H4 (cell line): ENCODE measurements around the gene CEACAM21. TPM values are rescaled to one million over a fixed set of nuclear protein-coding genes. Genes with fewer than 3 reads are reported as not detected.

Experiments
- DNase-seq: peaks from one replicate; pipeline ENCODE4 v3.0.0-alpha.2; 2015; ENCODE audit warnings: low spot score
- total RNA-seq: library from RNA; depleted of rRNA; stranded (reverse); fragments of >200 nt; shearing (Covaris generic); gene quantifications from 2 replicates; pipeline ENCODE4 v1.2.3, GENCODE V29; 2014; rRNA removed

CEACAM21 gene
- total RNA-seq, 1 experiment from 2014 or later: 0.14 TPM

DNA sequence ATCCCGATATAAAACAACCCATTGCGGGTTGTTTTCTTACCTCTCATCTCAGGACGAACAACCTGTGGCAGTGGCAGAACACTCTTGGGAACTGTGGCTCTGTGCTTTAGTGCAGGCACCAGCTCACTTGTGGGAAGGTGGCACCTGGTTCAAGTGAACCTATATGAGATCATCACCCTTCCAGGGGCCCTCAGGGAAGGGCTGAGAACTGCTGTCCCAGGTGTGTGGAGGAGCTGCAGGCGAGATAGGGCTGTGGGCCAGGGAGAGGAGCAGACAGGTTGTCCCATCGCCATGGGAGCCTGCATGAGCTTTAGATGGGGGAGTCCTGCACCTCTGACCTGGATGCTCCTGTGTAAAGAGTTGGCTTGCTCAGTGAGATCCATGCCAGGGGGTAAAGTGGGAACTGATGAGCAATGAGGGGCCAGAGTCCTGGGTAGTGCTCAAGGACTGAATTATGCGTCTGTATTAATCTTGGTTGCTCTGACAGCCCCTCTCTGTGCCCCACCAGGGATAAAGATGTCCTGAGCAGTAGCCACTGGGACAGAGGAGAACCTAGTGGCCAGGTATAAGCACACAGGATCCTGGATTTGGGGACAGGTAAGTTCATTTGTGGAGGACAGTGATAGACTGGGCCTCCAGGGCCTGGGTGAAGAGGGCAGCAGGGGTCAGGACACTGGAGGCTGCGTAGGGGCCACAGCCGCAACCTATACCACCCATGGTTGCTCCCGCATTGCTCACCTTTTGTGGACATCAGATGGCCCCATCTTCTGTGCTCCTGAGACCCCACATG lies 42.2 kb downstream of the CEACAM21 start:
- DNase-seq: no peak

DNA sequence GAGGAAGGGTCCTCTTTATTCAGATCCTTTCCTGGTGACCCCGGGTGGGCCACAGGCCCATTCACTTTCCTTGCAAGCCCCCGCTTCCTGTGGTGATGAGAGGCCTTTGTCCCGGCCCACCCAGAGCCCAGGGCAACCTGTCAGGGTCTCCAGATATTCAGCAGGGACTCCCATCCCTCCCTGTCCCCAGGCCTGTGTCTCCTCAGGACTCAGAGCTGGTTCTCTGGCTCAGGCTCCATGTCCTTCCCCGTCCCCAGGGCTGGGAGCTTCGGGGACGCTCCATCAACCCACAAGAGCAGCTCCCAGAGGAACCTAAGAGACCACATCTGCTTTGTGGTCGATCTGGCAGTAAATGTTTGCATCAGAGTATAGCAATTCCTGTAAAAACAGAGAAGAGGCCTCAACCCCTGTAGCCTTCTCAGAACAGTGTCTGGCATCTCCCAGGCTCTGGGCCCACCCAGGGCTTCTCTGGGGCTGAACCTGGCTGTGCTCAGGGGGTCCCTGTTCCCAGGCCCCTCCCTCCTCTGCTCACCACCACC lies 43.1 kb downstream of the CEACAM21 start:
- DNase-seq: no peak

DNA sequence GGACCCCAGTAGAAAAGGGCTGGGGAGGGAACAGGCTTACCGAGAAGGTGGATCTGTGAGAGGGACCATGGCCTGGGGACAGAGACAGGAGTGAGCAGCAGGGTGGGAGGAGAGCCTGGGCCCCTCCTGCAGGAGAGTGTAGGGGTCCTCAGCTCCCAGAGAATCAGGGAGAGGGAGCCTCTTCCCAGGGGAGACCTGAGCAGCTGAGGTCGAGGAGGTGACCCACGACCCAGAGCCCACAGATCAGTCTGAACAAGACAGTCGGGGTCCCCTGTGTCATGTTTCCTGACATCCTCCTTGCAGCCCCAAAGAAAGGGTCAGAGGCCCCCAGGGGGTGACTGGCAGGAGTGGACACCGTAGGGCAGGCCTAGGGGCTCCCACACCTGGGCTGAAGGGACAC lies 44.2 kb downstream of the CEACAM21 start:
- no peak for DNase-seq

DNA sequence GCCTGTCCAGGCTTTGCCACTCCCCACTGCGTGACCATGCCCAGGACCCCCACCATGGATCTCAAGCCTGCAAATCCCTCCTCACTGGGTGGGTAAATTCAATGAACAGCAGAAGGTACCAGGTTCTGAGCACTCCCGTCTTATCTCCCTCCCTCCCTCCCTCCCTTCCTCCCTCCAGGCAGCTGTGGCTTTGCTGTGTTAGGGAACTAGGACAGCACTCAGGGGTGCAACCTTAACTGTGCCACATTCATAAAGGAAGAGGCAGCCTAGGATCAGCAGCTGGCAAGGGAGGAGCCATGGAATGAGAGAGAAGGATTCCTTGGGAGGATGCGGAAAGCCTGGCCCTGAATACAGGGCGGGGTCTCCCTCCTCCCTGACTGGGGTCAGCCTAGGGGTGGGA lies 45.3 kb downstream of the CEACAM21 start:
- no peak for DNase-seq

DNA sequence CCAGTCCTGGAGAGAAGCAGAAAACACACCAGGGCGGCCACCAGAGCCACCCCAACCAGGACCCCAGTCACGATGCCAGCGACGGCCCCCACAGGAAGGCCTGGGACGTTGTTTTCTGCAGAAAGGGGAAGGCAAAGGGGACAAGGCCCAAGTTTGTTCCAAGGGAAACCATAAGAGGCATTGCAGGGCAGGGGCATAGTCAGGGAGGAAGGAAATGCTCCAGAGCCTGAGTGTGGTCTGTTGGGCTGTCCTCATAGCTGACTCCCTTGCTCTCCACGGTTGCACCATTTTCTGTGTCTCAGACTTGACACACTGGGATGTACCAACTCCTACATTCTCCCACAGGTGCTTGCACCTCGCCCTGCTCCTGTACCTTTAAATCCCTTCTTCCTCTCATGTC lies 45.7 kb downstream of the CEACAM21 start:
- DNase-seq: no peak

DNA sequence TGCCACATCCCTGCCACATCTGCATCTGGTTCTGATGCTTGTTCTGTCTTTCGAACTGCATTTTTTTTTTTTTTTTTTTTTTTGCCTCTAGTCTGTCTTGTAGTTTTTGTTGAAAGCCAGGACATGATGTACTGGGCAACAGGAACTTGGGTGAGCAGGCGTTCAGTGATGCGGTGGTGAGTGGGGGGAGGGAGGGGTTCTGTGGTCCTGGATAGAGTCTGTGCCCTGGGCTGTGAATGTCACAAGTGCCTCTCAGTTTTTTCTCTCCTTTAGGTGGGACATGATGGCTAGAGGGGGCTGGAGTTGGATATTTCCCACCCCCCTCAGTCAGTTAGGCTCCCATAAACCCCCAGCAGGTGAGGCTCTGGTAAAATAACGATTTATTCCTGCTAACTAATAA lies 47.4 kb downstream of the CEACAM21 start:
- no peak for DNase-seq

DNA sequence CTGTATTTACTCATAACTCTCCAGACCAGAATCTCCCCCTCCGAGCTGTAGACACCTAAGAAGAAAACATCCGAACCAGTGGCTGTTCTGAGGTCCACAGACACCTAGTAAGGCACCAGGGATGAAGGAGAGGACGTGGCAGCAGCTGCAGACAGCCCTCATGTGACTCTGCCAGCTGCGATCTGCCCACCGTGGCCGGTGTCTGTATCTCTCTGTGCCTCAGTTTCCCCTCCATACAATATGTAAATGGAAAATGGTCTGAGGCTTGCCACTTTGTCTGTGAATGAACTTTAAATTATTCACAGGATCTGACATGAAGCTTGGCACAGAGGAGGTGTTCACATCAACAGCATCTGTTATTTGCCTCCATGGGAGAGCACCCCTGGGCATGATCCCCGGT lies 48.5 kb downstream of the CEACAM21 start:
- no peak for DNase-seq

DNA sequence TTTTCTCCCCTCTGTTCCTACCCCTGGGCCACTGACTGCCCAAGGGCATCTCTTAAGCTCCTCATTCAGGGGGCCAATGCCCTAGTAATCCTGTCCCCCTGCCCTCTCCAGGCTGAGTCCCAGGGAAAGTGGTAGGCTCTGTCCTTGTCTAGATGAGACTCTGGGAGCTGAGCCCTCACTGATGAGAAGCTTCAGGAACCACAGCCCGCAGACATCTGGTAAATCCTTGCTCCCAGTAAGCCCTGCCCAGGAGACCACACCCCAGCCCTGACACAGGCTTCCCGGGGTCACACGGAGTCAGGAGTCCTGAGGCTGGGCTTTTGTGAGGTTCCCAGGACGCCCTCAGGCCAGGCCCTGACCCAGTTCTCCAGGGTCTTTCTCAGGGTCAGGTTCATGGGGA lies 49.0 kb downstream of the CEACAM21 start:
- no peak for DNase-seq

DNA sequence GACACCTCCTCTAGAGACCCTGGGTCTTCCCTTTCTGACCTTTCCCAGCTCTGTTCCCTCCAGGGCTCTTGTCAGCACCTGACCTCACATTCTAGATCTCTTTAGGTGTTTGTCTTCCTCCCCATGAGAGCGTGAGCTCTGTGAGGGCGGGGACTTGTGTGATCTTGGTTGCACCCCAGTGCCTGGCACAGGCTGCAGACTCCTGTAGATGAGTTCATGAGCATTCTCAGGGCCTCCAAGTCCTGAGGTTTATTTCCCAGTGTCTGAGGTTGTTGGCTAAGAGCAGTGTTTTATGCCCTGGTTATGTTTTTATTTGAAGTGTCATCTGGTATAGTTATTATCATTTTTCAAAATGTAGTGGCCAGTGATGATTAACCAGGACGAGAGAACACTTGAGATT lies 50.3 kb downstream of the CEACAM21 start:
- DNase-seq: no peak

DNA sequence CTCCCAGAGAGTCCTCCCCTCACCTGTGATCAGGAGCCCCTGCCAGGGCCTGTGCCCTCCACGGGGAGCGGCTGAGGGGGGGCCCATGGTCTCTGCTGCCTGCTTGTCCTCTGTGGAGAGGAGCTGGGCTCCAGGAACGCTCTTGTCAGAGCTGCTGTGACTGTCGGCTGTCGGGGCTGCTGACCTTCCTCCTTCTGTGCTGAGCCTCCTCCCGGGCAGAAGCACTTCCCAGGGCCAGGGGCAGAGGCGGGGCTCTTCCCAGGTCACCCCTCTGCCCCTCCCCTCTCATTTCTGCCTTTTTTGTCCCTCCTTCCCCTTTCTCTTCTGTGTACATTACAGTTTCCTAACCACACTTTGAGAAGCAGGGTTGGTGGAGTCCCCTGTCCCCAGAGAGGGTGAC lies 50.9 kb downstream of the CEACAM21 start, which contains the start of gene CEACAM4:
TSS of gene CEACAM4 (minus strand) at position 198 of the 400 bp plus-strand sequence. CDS start at position 87, 111 bp downstream.
- DNase-seq: no peak

DNA sequence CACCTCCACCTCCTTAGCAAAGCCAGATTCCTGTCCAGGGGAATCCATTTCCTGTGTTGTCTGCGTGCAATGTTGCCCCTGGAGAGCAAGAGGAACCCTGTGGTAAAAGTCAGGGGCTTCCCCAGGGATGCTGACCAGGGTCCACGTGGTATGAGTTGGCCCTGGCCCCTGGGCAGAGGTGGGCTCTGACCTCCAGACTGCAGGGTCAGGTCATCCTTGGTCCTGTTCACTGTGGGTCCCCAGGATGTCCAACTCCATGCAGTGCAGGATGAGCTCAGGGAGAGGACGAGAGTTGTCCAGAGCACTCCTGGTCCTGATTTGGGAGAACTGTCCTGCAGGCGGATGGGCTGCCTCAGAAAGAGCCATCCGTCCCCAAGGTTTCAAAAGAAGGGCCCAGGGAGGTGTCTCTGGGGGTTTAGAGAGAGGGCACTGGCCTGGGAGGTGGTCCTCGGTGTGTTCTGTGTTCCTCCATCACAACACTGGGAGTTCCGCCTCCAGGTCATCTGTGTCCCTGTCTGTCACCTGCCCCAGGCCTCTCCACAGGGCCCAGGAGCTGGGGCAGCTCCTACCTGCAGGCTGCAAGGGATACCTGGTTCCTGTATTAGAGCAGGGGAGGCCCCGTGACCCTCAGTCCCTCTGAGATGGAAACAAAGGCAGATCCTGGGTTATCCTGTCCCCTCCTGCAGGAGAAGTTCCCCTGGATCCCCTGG lies 52.2 kb downstream of the CEACAM21 start:
- DNase-seq: no peak

Other genes starting within 250 kb of the CEACAM21 start
- gene TGFB1, start 222.2 kb upstream of the CEACAM21 start, total RNA-seq: 12.5 and 15.4 TPM in 2 replicates
- 7.5 and 9.3 TPM in 2 replicates for gene B9D2, start 212.0 kb upstream of the CEACAM21 start, total RNA-seq
- gene TMEM91, start 199.6 kb upstream of the CEACAM21 start, total RNA-seq: 0.08 and 0.97 TPM in 2 replicates
- gene EXOSC5, start 178.8 kb upstream of the CEACAM21 start, total RNA-seq: 28.5 and 28.9 TPM in 2 replicates
- 32.6 and 47.7 TPM in 2 replicates for gene BCKDHA, start 178.3 kb upstream of the CEACAM21 start, total RNA-seq
- not detected in 2 replicates for gene B3GNT8, start 148.8 kb upstream of the CEACAM21 start, total RNA-seq
- gene DMAC2, start 136.3 kb upstream of the CEACAM21 start, total RNA-seq: 36.7 and 52.1 TPM in 2 replicates
- gene ERICH4, start 133.0 kb upstream of the CEACAM21 start, total RNA-seq: not detected in 2 replicates
- gene CEACAM4, start 50.9 kb downstream of the CEACAM21 start, total RNA-seq: not detected in 2 replicates
- not detected in 2 replicates for gene CEACAM7, start 112.1 kb downstream of the CEACAM21 start, total RNA-seq
- not detected in 2 replicates for gene CEACAM5, start 132.5 kb downstream of the CEACAM21 start, total RNA-seq
- not detected in 2 replicates for gene CEACAM6, start 179.4 kb downstream of the CEACAM21 start, total RNA-seq
- gene CEACAM3, start 220.4 kb downstream of the CEACAM21 start, total RNA-seq: not detected in 2 replicates